GM19324 (cell line): ENCODE results near the gene KIAA1755.

Experiments
- ATAC-seq: cut with Tn5 transposase; IDR thresholded peaks from one replicate; pipeline ENCODE4 v1.9.1; 2021; ENCODE audit warnings: mild to moderate bottlenecking, moderate library complexity; ENCODE audit not compliant: unreplicated experiment, low FRiP score

KIAA1755 gene

DNA sequence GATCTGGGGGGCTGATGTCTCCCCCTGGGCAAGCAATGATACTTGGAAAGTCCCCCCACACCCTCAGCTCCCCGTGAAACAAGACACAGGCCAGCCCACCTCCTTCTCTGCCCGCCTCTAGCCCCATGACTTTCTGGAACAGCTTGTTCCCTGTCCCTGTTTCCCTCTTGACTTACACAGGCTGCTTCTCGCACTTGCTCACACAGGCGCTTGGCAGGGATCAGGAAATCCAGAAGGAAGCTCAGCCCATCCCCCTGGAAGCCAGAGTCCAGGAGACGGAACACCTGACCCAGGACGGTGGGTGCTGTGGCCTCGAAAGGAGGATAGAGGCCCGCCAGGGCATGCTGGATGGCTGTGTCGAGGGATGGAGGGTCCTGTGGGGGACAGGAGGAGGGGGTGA lies 14.8 kb downstream of the KIAA1755 start:
- ATAC-seq, result no peak

- no peak for ATAC-seq
Measured at GRCh38 chr20:38243709-38244020, 16.9 kb downstream of the KIAA1755 start.

DNA sequence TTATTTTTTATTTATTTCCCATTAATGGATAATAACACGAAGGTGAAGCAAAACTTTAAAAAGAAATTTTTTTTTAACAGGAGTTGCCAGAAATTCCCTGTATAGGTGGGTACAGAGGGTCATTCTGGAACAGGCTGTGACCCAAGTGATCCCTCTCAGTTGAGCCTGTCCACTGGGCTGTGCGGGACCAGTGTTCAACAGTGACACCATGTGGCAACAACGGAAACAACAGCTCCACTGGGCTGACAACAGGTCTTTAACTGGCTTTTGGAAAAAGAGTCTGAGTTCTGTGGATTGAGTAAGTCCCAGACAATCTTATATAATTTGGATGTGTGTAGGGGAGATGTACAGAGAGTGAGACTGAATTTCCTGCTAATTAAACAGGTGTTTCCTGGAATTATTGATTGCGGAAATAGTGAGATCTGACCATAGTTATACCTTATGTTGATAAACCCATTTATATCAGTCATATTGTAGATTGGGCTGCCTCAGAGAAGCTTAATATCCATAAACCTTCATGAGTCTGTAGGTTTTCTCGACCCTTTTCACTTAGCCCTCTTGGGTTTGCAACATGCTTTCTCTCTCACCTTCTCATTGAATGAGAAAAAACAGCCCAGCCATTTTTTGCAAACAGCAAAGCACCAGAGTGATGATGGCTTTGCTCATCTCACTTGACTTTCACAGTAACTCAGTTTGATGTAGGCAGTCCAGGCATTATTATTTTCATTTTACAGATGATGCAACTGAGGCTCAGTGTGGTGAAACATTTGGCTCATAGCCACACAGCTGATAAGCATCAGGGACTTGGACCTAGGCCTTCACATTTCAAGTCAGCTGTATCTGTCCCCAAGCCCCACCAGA lies 17.5 kb downstream of the KIAA1755 start:
- no peak for ATAC-seq

DNA sequence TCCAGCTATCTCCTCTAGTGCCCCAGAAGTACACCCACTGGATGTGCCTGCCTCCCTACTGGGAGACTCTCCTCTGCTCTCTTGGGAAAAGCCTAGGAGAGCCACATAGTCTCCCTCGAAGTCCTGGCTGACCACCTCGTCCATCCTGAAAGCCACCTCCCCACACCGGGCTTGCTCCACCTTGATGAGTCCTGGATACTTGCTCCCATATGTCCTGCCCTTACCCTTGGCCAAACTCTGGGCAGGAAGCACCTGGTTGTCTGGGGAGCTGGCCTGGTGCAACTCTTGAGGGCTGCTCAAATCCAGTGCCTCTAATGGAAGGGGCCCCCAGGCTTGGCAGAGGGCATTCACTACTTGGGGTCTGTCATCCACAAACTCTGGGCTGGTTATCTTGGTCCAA lies 19.3 kb downstream of the KIAA1755 start:
- no peak for ATAC-seq

GRCh38 chr20:38239441-38239840 lies 21.1 kb downstream of the KIAA1755 start:
- ATAC-seq, result no peak

DNA sequence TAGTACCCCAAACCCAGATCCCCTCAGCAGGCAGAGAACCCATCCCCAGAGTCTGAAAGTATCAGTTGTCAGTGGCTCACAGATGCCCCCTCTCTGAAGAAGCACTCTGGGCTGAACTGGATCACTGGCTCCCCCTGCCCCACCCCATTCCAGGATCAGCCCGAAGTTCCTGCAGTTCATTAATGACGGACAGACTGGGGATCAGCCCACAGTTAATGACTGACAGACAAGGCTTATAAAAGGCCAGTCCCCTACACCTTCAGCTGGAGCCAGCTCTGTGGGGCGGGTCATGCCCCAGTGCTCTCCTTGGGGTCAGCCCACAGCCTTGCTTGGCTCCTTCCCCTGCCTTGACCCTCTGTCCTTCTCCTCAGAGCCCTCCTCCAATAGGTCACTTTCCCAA lies 21.7 kb downstream of the KIAA1755 start:
- no peak for ATAC-seq

- no peak for ATAC-seq
Measured at GRCh38 chr20:38237381-38237780, 23.2 kb downstream of the KIAA1755 start.

DNA sequence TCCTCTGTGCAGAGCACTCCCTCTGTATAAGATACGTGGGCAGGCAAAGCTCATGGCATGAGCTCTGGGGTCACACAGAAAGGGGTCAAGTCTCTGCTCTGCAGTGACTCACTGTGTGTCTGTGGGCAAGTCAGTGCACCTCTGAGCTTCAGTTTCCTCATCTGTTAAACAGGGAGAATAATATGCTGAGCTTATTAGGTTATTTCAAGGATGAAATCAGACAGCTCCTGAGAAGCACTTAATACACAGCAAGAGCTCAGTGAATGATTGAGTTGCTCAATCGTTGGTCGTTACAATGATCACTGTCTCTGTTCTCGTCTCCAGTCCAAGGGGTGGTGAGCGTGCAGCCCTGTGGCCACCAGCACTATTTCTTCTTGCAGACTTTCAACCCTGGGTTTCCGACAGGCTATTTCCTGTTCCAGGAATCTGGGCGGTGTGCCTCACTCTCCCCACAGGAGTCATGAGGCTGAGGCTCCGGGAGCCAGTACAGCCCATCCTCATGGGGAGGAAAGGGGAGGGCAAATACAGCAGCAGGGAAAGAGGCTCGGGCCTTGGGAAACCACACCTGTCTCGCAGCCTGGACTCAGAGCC lies 28.9 kb downstream of the KIAA1755 start:
- no peak for ATAC-seq

DNA sequence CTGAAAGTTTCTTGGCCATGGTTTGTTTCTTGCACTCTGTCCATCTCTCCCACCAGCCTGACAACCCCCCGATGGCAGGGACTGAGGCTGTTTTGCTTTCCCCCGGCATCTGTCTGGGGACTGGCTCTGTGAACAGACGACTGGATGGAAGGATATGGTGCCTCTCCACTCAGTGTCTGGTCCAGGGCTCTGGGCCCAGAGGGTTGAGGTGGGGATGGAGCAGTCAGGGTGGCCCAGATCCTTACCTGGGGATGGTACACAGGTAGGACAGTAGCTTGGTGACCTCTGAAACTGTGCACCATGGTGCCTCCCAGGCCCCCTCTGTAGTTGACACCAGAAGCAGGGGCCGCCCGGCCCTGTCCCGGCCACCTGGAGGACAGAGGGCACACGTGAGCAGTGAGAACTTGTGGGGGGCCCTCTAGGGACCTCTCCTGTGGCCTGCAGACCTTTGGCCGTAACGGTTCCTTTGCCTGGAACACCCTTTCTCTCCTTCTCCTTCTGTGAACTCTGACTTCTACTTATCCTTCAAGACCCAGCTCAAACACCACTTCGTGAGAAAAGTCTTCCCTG lies 29.5 kb downstream of the KIAA1755 start:
- no peak for ATAC-seq

GRCh38 chr20:38230253-38230551 lies 30.3 kb downstream of the KIAA1755 start:
- no peak for ATAC-seq

DNA sequence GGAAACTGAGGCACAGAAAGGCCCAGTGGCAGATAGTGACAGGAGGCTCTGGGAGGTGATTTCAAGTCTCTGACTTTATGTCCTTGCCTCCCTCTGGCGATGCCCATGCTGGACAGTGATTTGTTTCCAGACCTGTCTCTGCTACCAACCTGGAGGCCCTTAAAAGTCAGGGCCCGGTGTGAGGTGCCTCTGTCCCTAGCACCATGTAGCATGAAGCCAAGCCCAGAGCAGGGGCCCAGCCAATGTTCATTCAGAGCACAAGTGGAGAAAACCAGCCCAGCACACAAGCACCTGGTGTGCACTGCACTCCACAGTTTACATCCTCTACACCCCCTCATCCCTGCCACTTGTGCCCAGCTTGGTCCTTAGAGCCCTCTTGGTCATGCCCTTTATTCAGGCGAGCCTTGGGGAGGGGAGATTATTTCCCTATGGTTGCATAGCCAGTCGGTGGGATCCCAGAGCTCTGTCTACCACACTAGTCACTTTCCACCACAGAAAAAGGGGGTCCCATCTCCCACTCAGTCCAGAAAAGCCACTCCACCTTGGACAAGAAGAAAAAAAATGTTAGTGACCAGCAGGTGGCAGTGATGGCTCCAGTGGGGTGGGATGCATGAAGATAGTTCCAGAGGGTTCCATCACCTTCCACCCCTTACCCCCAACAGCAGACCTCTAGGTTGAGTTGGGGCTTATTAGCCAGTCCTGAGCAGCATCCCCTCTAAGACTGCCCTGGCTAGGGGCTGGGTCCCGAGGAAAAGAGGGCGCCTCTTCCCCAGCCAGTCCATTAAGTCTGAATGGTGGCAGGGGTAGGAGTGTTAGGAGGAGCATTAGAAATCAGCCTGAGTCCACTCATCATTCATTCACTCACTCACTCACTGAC lies 30.9 kb downstream of the KIAA1755 start:
- ATAC-seq, result no peak

GRCh38 chr20:38228436-38228835 lies 32.1 kb downstream of the KIAA1755 start:
- ATAC-seq, result no peak

DNA sequence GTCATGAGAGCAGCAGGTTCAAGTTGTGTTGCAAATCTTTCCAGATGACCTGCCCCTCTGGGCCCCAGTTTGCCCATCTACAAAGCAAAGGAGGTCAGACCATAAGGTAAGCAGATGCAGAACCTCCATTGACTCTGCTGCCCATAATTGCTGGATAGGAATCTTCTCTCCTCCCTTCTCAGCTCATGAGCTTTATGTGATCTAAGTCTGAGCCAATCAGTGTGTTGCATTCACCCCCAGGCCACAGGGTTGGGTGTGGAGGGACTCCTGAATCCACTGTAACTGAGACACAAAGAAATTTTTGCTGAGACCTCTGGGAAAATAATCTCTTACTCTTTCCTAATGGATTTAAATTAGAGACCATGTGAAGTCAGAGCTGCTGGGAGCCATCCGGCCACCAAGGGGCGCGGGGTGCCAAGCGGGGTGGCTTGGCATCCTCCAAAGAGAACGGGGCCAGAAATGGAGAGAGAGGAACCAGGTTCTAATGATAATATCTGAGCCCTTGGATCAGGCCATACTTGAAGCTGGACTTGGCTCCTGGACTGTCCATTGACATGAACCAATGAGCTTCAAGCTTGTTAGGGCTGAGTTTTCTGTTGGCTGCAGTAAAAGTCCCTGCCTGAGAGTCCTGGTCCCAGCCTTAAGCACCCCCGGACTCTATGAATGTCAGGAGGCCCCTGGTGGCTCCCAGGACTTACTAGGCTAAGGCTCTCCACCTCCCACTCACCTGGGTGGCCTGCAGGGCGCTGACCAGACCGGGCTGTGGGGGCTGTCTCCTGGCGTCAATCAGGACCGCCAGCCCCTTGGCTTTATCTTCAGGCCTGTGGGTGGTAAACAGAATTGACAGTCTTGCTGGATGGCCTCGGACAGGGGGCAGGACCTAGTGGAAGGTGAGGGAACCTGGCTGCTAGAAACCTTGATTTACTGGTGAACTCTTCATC lies 32.8 kb downstream of the KIAA1755 start:
- ATAC-seq, result no peak

DNA sequence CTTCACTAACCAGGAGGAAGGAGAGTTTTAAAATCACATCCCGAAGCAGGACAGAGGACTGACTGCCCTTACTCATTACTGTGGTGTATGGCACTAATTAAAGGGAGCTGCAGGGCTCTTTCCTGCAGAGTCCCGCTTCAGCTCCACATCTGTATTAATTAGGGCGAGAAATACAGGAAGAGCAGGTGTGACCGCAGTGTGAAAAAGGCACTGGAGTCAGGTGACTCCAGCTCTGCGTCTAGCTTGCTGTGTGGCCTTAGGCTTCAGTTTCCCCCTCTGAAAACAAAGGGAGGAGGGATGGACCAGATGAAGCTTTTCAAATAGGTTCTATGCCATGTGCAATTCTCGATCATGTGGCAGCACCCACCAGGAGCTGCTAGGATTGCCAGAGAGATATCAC lies 34.0 kb downstream of the KIAA1755 start:
- no peak for ATAC-seq

DNA sequence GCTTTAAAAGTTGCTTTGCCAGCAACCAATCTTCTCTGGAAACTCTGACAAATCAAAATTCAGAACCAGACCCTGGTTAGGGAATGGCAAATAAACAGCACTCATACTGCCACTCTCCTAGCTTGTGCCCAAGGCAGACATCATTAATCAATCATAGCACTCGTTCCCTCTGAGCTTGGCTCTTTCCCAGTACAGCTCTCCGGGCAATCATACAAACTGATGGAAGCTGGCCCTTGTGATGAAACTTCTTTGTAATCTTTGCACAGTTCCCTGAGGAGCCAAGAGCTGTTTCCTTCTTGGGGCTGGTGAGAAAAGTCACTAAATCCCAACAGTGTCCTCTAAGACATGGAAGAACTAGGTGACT lies 34.7 kb downstream of the KIAA1755 start:
- no peak for ATAC-seq

- no peak for ATAC-seq
Measured at GRCh38 chr20:38225240-38225899, 35.2 kb downstream of the KIAA1755 start.

- no peak for ATAC-seq
Measured at GRCh38 chr20:38224531-38224930, 36.0 kb downstream of the KIAA1755 start.

GRCh38 chr20:38223743-38224100 lies 36.8 kb downstream of the KIAA1755 start:
- no peak for ATAC-seq

GRCh38 chr20:38222923-38223742 lies 37.4 kb downstream of the KIAA1755 start:
- no peak for ATAC-seq
